AG10803 (cell line): ENCODE data around the gene GALP.
"Not testable (repeated sequence)": the region's sequence is repeated elsewhere in the genome, so short reads cannot be mapped to it uniquely, and the experiment has no call there.

Source experiments
- DNase-seq: peaks from one replicate; pipeline ENCODE4 v3.0.0; 2010; ENCODE audit warnings: low read depth
- H3K4me3 ChIP-seq: 2 replicates; pipeline ENCODE4 v1.5.1; 2011; ENCODE audit warnings: mild to moderate bottlenecking, low read length, control low read depth
- CTCF ChIP-seq: conservative IDR thresholded peaks from 2 replicates; pipeline ENCODE4 v1.5.1; 2011; ENCODE audit warnings: mild to moderate bottlenecking, low read length, control low read depth, inconsistent platforms

The GALP gene

GRCh38 chr19:56167064-56167578 lies 8.7 kb upstream of the GALP start:
- TF ChIP-seq CTCF = no peak
- DNase-seq = no peak
- H3K4me3 ChIP-seq = no peak overlapping the region

GRCh38 chr19:56170261-56170660 lies 5.5 kb upstream of the GALP start:
- DNase-seq = no peak
- no peak for TF ChIP-seq CTCF
- no peak overlapping the region for H3K4me3 ChIP-seq

DNA sequence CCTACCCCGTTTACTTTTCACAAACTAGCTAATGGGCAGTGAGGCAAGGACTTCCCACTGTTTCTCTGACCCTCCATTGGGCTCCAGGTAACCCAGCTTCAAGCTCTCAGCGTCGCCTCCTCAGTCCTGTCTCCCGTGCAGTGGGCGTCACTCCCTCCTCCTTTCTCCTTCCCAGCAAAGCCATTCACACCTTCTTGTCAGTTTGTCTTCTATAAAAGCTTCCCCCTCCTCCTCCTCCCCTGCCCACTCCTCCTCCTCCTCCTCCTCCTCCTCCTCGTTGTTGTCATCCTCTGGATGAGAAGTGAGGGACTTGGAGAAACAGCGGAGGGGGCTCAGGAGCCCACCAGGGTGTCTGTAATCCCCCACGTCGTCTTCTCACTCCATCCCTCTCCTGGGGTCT lies 1.7 kb upstream of the GALP start:
- no peak for TF ChIP-seq CTCF
- H3K4me3 ChIP-seq = no peak overlapping the region
- no peak for DNase-seq

DNA sequence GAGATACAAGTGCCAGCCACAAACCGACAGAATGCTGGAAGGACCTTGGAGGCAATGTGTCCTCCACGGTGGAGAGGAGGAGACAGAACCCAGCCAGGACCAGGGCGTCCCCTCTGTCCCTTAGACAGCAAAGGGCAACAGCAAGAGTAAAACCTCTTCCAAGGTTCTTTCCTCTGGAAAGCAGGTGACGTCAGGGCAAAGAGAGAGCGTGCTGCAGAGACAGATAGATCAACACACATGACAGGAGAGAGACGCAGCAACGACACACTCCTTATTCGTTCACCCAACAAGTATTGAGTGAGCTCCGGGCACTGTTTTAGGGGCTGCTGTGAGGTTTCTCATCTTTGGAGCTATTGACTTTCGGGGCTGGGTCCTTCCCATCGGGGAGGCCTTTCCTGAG lies 1.3 kb upstream of the GALP start:
- no peak overlapping the region for H3K4me3 ChIP-seq
- no peak for DNase-seq
- no peak for TF ChIP-seq CTCF

GRCh38 chr19:56176310-56176709 lies 502 bp downstream of the GALP start:
- not testable (repeated sequence) for H3K4me3 ChIP-seq, DNase-seq

- H3K4me3 ChIP-seq = no peak overlapping the region
- no peak for DNase-seq
- no peak for TF ChIP-seq CTCF
Measured at GRCh38 chr19:56176881-56177280, 1.1 kb downstream of the GALP start.

DNA sequence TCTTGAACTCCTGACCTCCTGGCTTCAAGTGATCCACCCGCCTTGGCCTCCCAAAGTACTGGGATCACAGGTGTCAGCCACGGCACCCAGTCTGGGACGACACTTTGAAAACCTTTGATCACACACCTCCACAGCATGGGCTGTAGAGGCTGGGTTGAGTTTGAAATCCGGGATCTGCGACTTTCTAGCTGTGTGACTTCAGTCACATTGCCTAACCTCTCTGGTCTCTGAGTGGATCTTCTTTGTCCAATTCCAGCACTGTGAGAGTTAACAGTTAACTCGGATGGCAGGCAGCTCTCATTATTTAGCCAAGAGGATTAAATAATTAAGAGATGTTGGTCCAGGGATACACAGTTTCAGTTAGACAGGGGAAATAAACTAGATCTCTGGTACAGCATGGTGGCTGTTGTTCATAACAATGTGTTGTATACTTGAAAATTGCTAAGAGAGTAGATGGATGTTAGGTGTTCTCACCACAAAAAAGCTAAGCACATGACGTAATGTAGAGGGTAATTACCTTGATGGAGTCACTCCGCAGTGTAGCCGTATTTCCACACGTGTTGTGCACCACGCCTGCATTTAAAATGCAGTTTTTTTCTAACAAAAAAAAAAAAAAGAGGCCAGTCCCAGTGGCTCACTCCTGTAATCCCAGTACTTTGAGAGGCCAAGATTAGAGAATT lies 1.9 kb downstream of the GALP start:
- H3K4me3 ChIP-seq = no peak overlapping the region
- no peak for DNase-seq
- TF ChIP-seq CTCF = no peak
